PC-3 (cell line): ENCODE data around the gene BRAT1. TPM values are rescaled to one million over a fixed set of nuclear protein-coding genes. Genes with fewer than 3 reads are reported as not detected.

Source experiments
- ATAC-seq: fragments of 200-7000 bp; cut with Tn5 transposase; 2 replicates; pipeline ENCODE4 v1.9.1; 2020; ENCODE audit warnings: mild to moderate bottlenecking, moderate library complexity
- BruUV-seq: library from RNA; stranded (reverse); fragments of 400-500 nt; replicated peaks from 2 replicates; lab custom pipeline; 2021; lab: Mats Ljungman, UMichigan
- CTCF ChIA-PET: fragments of 300-600 bp; sonication (Branson Sonifier 250); formaldehyde crosslinking; loops from one replicate; lab custom pipeline; 2022; ENCODE audit warnings: antibody characterized with exemption; lab: Charles Lee
- POLR2A ChIA-PET: fragments of 300-600 bp; sonication (Branson Sonifier 250); formaldehyde crosslinking; loops from one replicate; lab custom pipeline; 2022; ENCODE audit warnings: antibody characterized with exemption; ENCODE audit not compliant: unreplicated experiment; lab: Charles Lee
- DNase-seq: peaks from one replicate; pipeline ENCODE4 v3.0.0-alpha.2; 2015
- H2AFZ ChIP-seq: fragments of 300-600 bp; sonication (generic); 2 replicates; pipeline ENCODE4 v1.6.0; 2016; ENCODE audit warnings: antibody characterized with exemption, low read length
- H3F3A ChIP-seq: fragments of 300-600 bp; sonication (generic); one replicate; pipeline ENCODE4 v1.6.0; 2017; ENCODE audit warnings: antibody characterized with exemption, low read length, control low read depth, mild to moderate bottlenecking; ENCODE audit not compliant: unreplicated experiment
- H3K27ac ChIP-seq: fragments of 300-600 bp; sonication (generic); 2 replicates; pipeline ENCODE4 v1.5.1; 2016; ENCODE audit warnings: mild to moderate bottlenecking, low read length
- H3K27me3 ChIP-seq: fragments of 300-600 bp; sonication (generic); 2 replicates; pipeline ENCODE4 v1.6.1; 2016; ENCODE audit warnings: low read length, mixed read lengths
- H3K36me3 ChIP-seq: fragments of 300-600 bp; sonication (generic); 2 replicates; pipeline ENCODE4 v1.6.1; 2016; ENCODE audit warnings: low read depth, mixed run types, low read length, mixed read lengths
- H3K4me1 ChIP-seq: fragments of 300-600 bp; sonication (generic); 2 replicates; pipeline ENCODE4 v1.5.1; 2016; ENCODE audit warnings: low read length; ENCODE audit not compliant: insufficient read depth
- H3K4me2 ChIP-seq: fragments of 300-600 bp; sonication (generic); 2 replicates; pipeline ENCODE4 v1.6.0; 2016; ENCODE audit warnings: low read length
- H3K4me3 ChIP-seq: fragments of 300-600 bp; sonication (generic); 2 replicates; pipeline ENCODE4 v1.5.1; 2016; ENCODE audit warnings: mild to moderate bottlenecking, low read length, mixed read lengths
- H3K79me2 ChIP-seq: fragments of 300-600 bp; sonication (generic); 2 replicates; pipeline ENCODE4 v1.6.1; 2017; ENCODE audit warnings: low read length, mixed read lengths
- H3K9ac ChIP-seq: fragments of 300-600 bp; sonication (generic); 2 replicates; pipeline ENCODE4 v1.6.0; 2016; ENCODE audit warnings: mild to moderate bottlenecking, low read length
- H3K9me2 ChIP-seq: fragments of 300-600 bp; sonication (generic); replicated peaks from 2 replicates; pipeline ENCODE4 v1.6.1; 2016; ENCODE audit warnings: mixed run types, low read length, mixed read lengths
- H3K9me3 ChIP-seq: fragments of 300-600 bp; sonication (generic); 2 replicates; pipeline ENCODE4 v1.6.1; 2016; ENCODE audit warnings: low read length, mixed read lengths
- H4K20me1 ChIP-seq: fragments of 300-600 bp; sonication (generic); 2 replicates; pipeline ENCODE4 v1.6.1; 2016; ENCODE audit warnings: low read length, mixed read lengths
- CTCF ChIP-seq: fragments of 300-600 bp; sonication (generic); conservative IDR thresholded peaks from 2 replicates; pipeline ENCODE4 v1.5.1; 2017; ENCODE audit warnings: antibody characterized with exemption, low read depth, mild to moderate bottlenecking, low read length
- EZH2 ChIP-seq: fragments of 300-600 bp; sonication (generic); IDR thresholded peaks from one replicate; pipeline ENCODE4 v1.6.1; 2017; ENCODE audit warnings: antibody characterized with exemption, mild to moderate bottlenecking, low read length; ENCODE audit not compliant: unreplicated experiment
- EZH2phosphoT487 ChIP-seq: fragments of 300-600 bp; sonication (generic); IDR thresholded peaks from 2 replicates; pipeline ENCODE4 v1.6.1; 2018; ENCODE audit warnings: mild to moderate bottlenecking, antibody characterized with exemption, low read length, borderline replicate concordance
- intact Hi-C: fragments of 100-400 bp; cut with micrococcal nuclease; formaldehyde crosslinking; loops from 2 replicates; pipeline ENCODE4 v1.9.0; 2023
- total RNA-seq: library from RNA; depleted of rRNA; stranded (reverse); fragments of >200 nt; gene quantifications from 2 replicates; pipeline ENCODE4 v1.2.3, GENCODE V29; 2014

The BRAT1 gene
- total RNA-seq, 1 experiment from 2014 or later, result 65.2 TPM

GRCh38 chr7:2589341-2589740 is 34.0 kb upstream of the BRAT1 start:
- no peak overlapping the region for H3K4me2 ChIP-seq
- no peaks in the 10 kb centered on the region for H3K36me3 ChIP-seq
- ChIA-PET POLR2A (no interaction called here), CTCF (no interaction called here)
- H3K27me3 ChIP-seq, result no peaks in the 10 kb centered on the region
- intact Hi-C loops, result no loop called here
- TF ChIP-seq EZH2 (no peak), EZH2phosphoT487 (no peak), CTCF (no peak)
- H3K9me2 ChIP-seq, result no peaks in the 10 kb centered on the region
- H3K9me3 ChIP-seq, result no peaks in the 10 kb centered on the region
- no peak for ATAC-seq
- DNase-seq, result no peak
- BruUV-seq, result no TSS peak
- no peaks in the 10 kb centered on the region for H4K20me1 ChIP-seq
- H3K79me2 ChIP-seq, result no peaks in the 10 kb centered on the region
- H3F3A ChIP-seq, result no peaks in the 10 kb centered on the region
- no peaks in the 10 kb centered on the region for H3K4me1 ChIP-seq
- H2AFZ ChIP-seq, result no peak overlapping the region
- no peak overlapping the region for H3K4me3 ChIP-seq
- no peak overlapping the region for H3K9ac ChIP-seq
- H3K27ac ChIP-seq, result no peak overlapping the region

GRCh38 chr7:2587778-2588177 is 32.5 kb upstream of the BRAT1 start:
- H3K9me3 ChIP-seq, result no peaks in the 10 kb centered on the region
- DNase-seq, result no peak
- no peak overlapping the region for H3K4me3 ChIP-seq
- POLR2A ChIA-PET, result no interaction called here
- no peaks in the 10 kb centered on the region for H3K27me3 ChIP-seq
- H4K20me1 ChIP-seq, result no peaks in the 10 kb centered on the region
- H3K27ac ChIP-seq, result no peak overlapping the region
- CTCF ChIA-PET, result no interaction called here
- H3K4me2 ChIP-seq, result no peak overlapping the region
- intact Hi-C loops, result no loop called here
- no peaks in the 10 kb centered on the region for H3K4me1 ChIP-seq
- TF ChIP-seq EZH2, result no peak
- no peak for TF ChIP-seq CTCF
- TF ChIP-seq EZH2phosphoT487, result no peak
- no peak for ATAC-seq
- no TSS peak for BruUV-seq
- no peak overlapping the region for H2AFZ ChIP-seq
- H3K9me2 ChIP-seq, result no peaks in the 10 kb centered on the region
- H3K79me2 ChIP-seq, result no peaks in the 10 kb centered on the region
- no peaks in the 10 kb centered on the region for H3K36me3 ChIP-seq
- H3K9ac ChIP-seq, result no peak overlapping the region
- no peaks in the 10 kb centered on the region for H3F3A ChIP-seq

GRCh38 chr7:2587134-2587533 is 31.8 kb upstream of the BRAT1 start:
- ChIA-PET POLR2A (no interaction called here), CTCF (no interaction called here)
- no peak for TF ChIP-seq CTCF
- no peak for TF ChIP-seq EZH2
- no peak for TF ChIP-seq EZH2phosphoT487
- BruUV-seq, result no TSS peak
- Histone ChIP-seq H3K9ac (no peak overlapping the region), H3K27me3 (no peaks in the 10 kb centered on the region), H3K79me2 (no peaks in the 10 kb centered on the region), H3K36me3 (no peaks in the 10 kb centered on the region), H3K4me1 (no peaks in the 10 kb centered on the region), H4K20me1 (no peaks in the 10 kb centered on the region), H3K4me3 (no peak overlapping the region), H3F3A (no peaks in the 10 kb centered on the region), H2AFZ (no peak overlapping the region), H3K4me2 (no peak overlapping the region), H3K9me2 (no peaks in the 10 kb centered on the region), H3K27ac (no peak overlapping the region), H3K9me3 (no peaks in the 10 kb centered on the region)
- DNase-seq (no peak), ATAC-seq (no peak)
- intact Hi-C loops, result no loop called here
